ENCODE results near the gene LYVE1. TPM values are rescaled to one million over a fixed set of nuclear protein-coding genes. Genes with fewer than 3 reads are reported as not detected.
A peak's percentile ranks its signal among the peaks of the same experiment; 100 is the strongest.

LYVE1 gene
- total and polyA plus RNA-seq, 2 of the 13 experiments (the other 11 are each of a cell fraction or from before 2014, with no cell fraction given), result 1.2 to 1.4 TPM

DNA sequence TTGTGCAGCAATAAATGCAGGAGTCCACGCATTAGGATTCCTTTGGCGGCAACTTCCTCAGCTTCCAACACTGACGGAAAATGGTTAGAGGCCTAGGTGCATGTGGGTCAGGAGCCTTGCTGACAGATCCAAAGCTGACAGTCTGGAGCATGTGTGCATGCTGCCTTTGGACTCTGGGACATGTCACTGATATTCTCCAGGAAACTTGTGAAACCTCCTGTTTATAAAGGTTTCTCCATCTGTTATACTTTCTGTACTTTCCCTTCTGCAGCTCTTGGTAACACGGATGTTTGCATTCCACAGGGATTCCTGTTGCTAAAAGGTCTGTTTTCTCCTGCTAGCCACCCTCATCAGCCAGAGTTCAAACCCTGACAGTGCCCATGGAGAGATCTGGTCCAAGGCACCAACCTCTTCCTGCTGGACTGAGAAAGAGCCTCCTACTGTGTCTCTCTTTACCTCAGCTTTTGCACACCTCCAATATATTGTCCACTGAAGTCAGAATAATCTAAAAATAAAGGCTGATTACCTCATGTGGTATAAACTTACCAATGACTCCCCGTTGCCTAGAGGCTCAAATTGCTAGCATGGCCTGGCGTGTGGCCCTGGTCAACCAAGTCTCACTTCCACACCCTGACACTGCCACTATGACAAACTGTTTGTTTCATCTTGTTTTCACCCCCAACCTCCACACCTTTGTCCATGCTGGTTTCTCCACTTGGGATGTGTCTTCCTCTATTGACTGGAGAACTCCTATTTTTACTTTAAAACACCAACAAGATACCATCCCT, 31.1 kb upstream of the LYVE1 start (continued):
- TF ChIP-seq, protein P1, sequence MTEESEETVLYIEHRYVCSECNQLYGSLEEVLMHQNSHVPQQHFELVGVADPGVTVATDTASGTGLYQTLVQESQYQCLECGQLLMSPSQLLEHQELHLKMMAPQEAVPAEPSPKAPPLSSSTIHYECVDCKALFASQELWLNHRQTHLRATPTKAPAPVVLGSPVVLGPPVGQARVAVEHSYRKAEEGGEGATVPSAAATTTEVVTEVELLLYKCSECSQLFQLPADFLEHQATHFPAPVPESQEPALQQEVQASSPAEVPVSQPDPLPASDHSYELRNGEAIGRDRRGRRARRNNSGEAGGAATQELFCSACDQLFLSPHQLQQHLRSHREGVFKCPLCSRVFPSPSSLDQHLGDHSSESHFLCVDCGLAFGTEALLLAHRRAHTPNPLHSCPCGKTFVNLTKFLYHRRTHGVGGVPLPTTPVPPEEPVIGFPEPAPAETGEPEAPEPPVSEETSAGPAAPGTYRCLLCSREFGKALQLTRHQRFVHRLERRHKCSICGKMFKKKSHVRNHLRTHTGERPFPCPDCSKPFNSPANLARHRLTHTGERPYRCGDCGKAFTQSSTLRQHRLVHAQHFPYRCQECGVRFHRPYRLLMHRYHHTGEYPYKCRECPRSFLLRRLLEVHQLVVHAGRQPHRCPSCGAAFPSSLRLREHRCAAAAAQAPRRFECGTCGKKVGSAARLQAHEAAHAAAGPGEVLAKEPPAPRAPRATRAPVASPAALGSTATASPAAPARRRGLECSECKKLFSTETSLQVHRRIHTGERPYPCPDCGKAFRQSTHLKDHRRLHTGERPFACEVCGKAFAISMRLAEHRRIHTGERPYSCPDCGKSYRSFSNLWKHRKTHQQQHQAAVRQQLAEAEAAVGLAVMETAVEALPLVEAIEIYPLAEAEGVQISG (CRISPR knock-in tag; IDR thresholded peaks at IDR 0.05), result peak; percentile 15; the same call in 1 of the 2 replicates
- TF ChIP-seq PAF1 (CRISPR knock-in tag; IDR thresholded peaks at IDR 0.05), result no peak
- TF ChIP-seq CCDC6 (CRISPR knock-in tag; IDR thresholded peaks at IDR 0.05), result no peak
- TF ChIP-seq, protein P2, sequence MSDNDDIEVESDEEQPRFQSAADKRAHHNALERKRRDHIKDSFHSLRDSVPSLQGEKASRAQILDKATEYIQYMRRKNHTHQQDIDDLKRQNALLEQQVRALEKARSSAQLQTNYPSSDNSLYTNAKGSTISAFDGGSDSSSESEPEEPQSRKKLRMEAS (IDR thresholded peaks at IDR 0.05), result peak; percentile 78
- no peak for TF ChIP-seq ZNF17 (CRISPR knock-in tag; IDR thresholded peaks at IDR 0.05)
- no peak for TF ChIP-seq ZNF496 (CRISPR knock-in tag; IDR thresholded peaks at IDR 0.05; ENCODE audit: insufficient replicate concordance)
- TF ChIP-seq RFX1 (IDR thresholded peaks at IDR 0.05), result no peak
- peak; percentile 96 for TF ChIP-seq ZNF160 (CRISPR knock-in tag; IDR thresholded peaks at IDR 0.05)
- TF ChIP-seq ZNF83 (CRISPR knock-in tag; IDR thresholded peaks at IDR 0.05; ENCODE audit: borderline replicate concordance), result no peak
- TF ChIP-seq SMAD9 (CRISPR knock-in tag; IDR thresholded peaks at IDR 0.05), result no peak
- no peak for TF ChIP-seq PCBP1 (IDR thresholded peaks at IDR 0.05; ENCODE audit: borderline replicate concordance, low read depth, low read length)
- TF ChIP-seq IRF2 (CRISPR knock-in tag; IDR thresholded peaks at IDR 0.05), result 0 out of 2 replicates have a peak, but pooled peaks have one; percentile 19
- TF ChIP-seq HCFC1 (IDR thresholded peaks at IDR 0.05; ENCODE audit: low read depth, low read length), result no peak
- TF ChIP-seq, protein P3, sequence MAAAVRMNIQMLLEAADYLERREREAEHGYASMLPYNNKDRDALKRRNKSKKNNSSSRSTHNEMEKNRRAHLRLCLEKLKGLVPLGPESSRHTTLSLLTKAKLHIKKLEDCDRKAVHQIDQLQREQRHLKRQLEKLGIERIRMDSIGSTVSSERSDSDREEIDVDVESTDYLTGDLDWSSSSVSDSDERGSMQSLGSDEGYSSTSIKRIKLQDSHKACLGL (CRISPR knock-in tag; IDR thresholded peaks at IDR 0.05), result no peak
- TF ChIP-seq MTA3 (CRISPR knock-in tag; IDR thresholded peaks at IDR 0.05), result no peak
- TF ChIP-seq ZNF605 (CRISPR knock-in tag; IDR thresholded peaks at IDR 0.05), result no peak
- TF ChIP-seq GMEB2 (CRISPR knock-in tag; IDR thresholded peaks at IDR 0.05; ENCODE audit: low read depth), result no peak
- 0 out of 2 replicates have a peak, but pooled peaks have one; percentile 5 for TF ChIP-seq ZNF629 (CRISPR knock-in tag; conservative IDR thresholded peaks at IDR 0.05)
- 0 out of 2 replicates have a peak, but pooled peaks have one; percentile 18 for TF ChIP-seq HMG20A (CRISPR knock-in tag; IDR thresholded peaks at IDR 0.05; ENCODE audit: borderline replicate concordance)
- no peak for TF ChIP-seq BRCA1 (CRISPR knock-in tag; IDR thresholded peaks at IDR 0.05)
- TF ChIP-seq SKI (IDR thresholded peaks at IDR 0.05; ENCODE audit: partially characterized antibody), result no peak
- TF ChIP-seq ZNF839 (CRISPR knock-in tag; IDR thresholded peaks at IDR 0.05; ENCODE audit: borderline replicate concordance), result no peak
- TF ChIP-seq ZNF777 (CRISPR knock-in tag; IDR thresholded peaks at IDR 0.05), result no peak
- peak; percentile 14; the same call in 1 of the 2 replicates for TF ChIP-seq FOXP4 (CRISPR knock-in tag; IDR thresholded peaks at IDR 0.05)

Data from HepG2 (cell line).